Bronchial epithelial cell (primary cell): Measurements from ENCODE around the gene DGKB. TPM values are rescaled to one million over a fixed set of nuclear protein-coding genes. Genes with fewer than 3 reads are reported as not detected.

Source experiments
- DNase-seq: peaks from one replicate; pipeline ENCODE4 v3.0.0-alpha.2; 2010; ENCODE audit warnings: low read depth
- FAIRE-seq: peaks from 2 replicates; lab custom pipeline; 2011; peaks lifted over from hg19 to GRCh38; lab: Jason Lieb, UNC
- H3K27me3 ChIP-seq: 2 replicates; pipeline ENCODE4 v1.5.1; 2011; ENCODE audit warnings: low read length; ENCODE audit not compliant: control insufficient read depth, insufficient read depth
- H3K36me3 ChIP-seq: 2 replicates; pipeline ENCODE4 v1.5.1; 2011; ENCODE audit warnings: low read length; ENCODE audit not compliant: control insufficient read depth, insufficient read depth
- H3K4me3 ChIP-seq: 2 replicates; pipeline ENCODE4 v1.5.1; 2011; ENCODE audit warnings: mild to moderate bottlenecking, low read depth, low read length, control low read depth
- total RNA-seq: library from RNA; depleted of rRNA; stranded (reverse); fragments of >200 nt; gene quantifications from 2 replicates; pipeline ENCODE4 v1.2.1, GENCODE V29; 2014
- TF ChIP-seq, protein P1 (sequence below): IDR thresholded peaks from 2 replicates; pipeline ENCODE4 v1.5.1; 2011; ENCODE audit warnings: mild to moderate bottlenecking, moderate library complexity, low read length, control low read depth, inconsistent platforms; ENCODE audit not compliant: insufficient read depth, severe bottlenecking

The DGKB gene
- total RNA-seq, 1 donor from 2014 or later: not detected

DNA sequence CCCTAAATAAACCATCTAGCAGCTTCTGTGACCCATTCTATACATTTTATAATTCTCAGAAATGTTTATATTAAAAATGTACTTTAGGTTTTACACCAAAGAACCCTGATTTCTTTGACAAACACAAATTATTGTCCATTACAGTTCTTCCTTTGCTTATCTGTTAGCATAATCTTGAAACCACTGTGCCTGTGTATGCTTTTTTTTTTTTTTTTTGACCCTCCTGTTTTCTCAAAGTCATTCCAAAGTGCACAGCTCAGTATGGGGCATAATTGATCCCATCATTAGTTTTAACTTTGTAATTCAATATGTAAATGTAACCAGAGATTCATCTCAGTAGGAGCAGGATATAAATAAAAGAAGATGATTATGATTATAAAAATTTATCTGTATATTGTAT is 229.3 kb downstream of the DGKB start:
- TF ChIP-seq, protein P1, sequence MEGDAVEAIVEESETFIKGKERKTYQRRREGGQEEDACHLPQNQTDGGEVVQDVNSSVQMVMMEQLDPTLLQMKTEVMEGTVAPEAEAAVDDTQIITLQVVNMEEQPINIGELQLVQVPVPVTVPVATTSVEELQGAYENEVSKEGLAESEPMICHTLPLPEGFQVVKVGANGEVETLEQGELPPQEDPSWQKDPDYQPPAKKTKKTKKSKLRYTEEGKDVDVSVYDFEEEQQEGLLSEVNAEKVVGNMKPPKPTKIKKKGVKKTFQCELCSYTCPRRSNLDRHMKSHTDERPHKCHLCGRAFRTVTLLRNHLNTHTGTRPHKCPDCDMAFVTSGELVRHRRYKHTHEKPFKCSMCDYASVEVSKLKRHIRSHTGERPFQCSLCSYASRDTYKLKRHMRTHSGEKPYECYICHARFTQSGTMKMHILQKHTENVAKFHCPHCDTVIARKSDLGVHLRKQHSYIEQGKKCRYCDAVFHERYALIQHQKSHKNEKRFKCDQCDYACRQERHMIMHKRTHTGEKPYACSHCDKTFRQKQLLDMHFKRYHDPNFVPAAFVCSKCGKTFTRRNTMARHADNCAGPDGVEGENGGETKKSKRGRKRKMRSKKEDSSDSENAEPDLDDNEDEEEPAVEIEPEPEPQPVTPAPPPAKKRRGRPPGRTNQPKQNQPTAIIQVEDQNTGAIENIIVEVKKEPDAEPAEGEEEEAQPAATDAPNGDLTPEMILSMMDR: no peak
- Histone ChIP-seq H3K27me3 (no peaks in the 10 kb centered on the region), H3K36me3 (no peaks in the 10 kb centered on the region), H3K4me3 (no peak overlapping the region)
- FAIRE-seq (no peak), DNase-seq (no peak)

GRCh38 chr7:14666913-14667312 is 235.6 kb downstream of the DGKB start:
- Histone ChIP-seq H3K27me3 (no peaks in the 10 kb centered on the region), H3K36me3 (no peaks in the 10 kb centered on the region), H3K4me3 (no peak overlapping the region)
- DNase-seq (no peak), FAIRE-seq (no peak)
- TF ChIP-seq, protein P1: no peak

- TF ChIP-seq, protein P1: no peak
- no peaks in the 10 kb centered on the region for H3K36me3 ChIP-seq
- DNase-seq: no peak
- no peaks in the 10 kb centered on the region for H3K27me3 ChIP-seq
- FAIRE-seq: no peak
- no peak overlapping the region for H3K4me3 ChIP-seq
These were observed 236.2 kb downstream of the DGKB start for GRCh38 chr7:14666304-14666703.

DNA sequence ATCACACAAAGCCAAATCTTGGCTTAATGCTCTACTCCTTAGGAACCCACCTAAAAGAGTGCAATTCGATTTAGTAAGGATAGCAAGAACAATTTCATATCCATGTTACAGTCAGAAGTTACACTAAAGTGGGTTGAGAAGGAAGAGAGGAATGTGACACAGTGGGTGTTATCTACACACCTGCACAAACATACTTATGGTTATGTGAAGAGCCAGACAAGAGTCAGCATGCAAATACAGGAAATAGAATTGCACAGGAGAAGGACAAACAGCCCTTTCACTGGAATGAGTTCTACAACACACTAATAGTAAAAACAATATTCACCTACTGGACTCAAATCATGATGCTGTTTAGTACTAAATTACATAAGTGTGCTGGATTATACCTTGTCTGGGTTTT is 262.8 kb downstream of the DGKB start:
- H3K4me3 ChIP-seq: no peak overlapping the region
- H3K36me3 ChIP-seq: no peaks in the 10 kb centered on the region
- TF ChIP-seq, protein P1: no peak
- H3K27me3 ChIP-seq: no peaks in the 10 kb centered on the region
- no peak for FAIRE-seq
- DNase-seq: peak; percentile 93

DNA sequence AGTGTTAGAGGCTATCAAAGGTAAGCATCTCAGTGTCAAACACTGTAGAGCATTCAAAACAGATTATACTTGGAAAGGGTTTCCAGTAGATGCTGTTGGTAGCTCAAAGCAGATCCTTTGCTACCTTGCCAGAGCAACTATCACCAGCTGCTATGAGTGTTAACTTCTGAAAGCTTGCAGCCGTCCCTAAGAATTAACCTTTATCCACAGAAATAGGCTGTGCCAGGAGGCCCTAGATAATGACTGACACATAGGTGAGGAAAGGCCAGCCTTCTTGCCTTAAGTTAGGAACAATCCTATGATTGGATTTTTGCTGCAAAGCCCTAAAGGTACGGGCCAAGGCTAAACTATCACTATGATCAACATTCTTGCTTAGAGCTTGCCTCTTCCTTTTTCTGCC is 263.2 kb downstream of the DGKB start:
- DNase-seq: peak; percentile 17
- Histone ChIP-seq H3K36me3 (no peaks in the 10 kb centered on the region), H3K27me3 (no peaks in the 10 kb centered on the region), H3K4me3 (no peak overlapping the region)
- FAIRE-seq: peak; percentile 23
- TF ChIP-seq, protein P1: no peak

- H3K4me3 ChIP-seq: no peak overlapping the region
- H3K36me3 ChIP-seq: no peaks in the 10 kb centered on the region
- peak; percentile 15 for DNase-seq
- FAIRE-seq: no peak
- TF ChIP-seq, protein P1: no peak
- no peaks in the 10 kb centered on the region for H3K27me3 ChIP-seq
These were observed 264.6 kb downstream of the DGKB start for GRCh38 chr7:14637968-14638367.
